CD8-positive, alpha-beta memory T cell (primary cell): Measurements from ENCODE around the gene TEP1. TPM values are rescaled to one million over a fixed set of nuclear protein-coding genes. Genes with fewer than 3 reads are reported as not detected.

ENCODE experiments used
- CTCF ChIA-PET: fragments of 350-600 bp; sonication (Branson Sonifier 250); formaldehyde crosslinking; loops from one replicate; lab custom pipeline; 2021; ENCODE audit warnings: antibody characterized with exemption; lab: Charles Lee
- POLR2A ChIA-PET: fragments of 350-600 bp; sonication (Branson Sonifier 250); formaldehyde crosslinking; loops from one replicate; lab custom pipeline; 2021; ENCODE audit warnings: antibody characterized with exemption; lab: Charles Lee
- DNase-seq, 5 donors: peaks; one replicate each; pipeline versions ENCODE4 v3.0.0 to v3.0.0-alpha.2; 2020 to 2022; ENCODE audit warnings: mixed read lengths in 1 of 5
- H3K27ac ChIP-seq: one replicate; pipeline ENCODE4 v1.7.0; 2013; ENCODE audit warnings: low read depth, mild to moderate bottlenecking, low read length, moderate library complexity
- H3K27me3 ChIP-seq: 2 replicates; pipeline ENCODE4 v1.7.0; 2013; ENCODE audit warnings: low read length, mild to moderate bottlenecking; ENCODE audit not compliant: insufficient read depth, poor library complexity, severe bottlenecking
- H3K36me3 ChIP-seq: 2 replicates; pipeline ENCODE4 v1.7.0; 2013; ENCODE audit warnings: mild to moderate bottlenecking, low read length, moderate library complexity; ENCODE audit not compliant: insufficient read depth
- H3K4me1 ChIP-seq: 2 replicates; pipeline ENCODE4 v1.7.0; 2013; ENCODE audit warnings: mild to moderate bottlenecking, low read length, moderate library complexity; ENCODE audit not compliant: insufficient read depth
- H3K4me3 ChIP-seq: 2 replicates; pipeline ENCODE4 v1.7.0; 2013; ENCODE audit warnings: mild to moderate bottlenecking, low read length
- H3K9me3 ChIP-seq: 2 replicates; pipeline ENCODE4 v1.7.0; 2013; ENCODE audit warnings: mild to moderate bottlenecking, low read length
- H3K27ac Mint-ChIP-seq, 8 donors: one replicate each; pipeline ENCODE4 v1.8.0; 2020 to 2021; ENCODE audit warnings: mixed read lengths in 8 of 8, mild to moderate bottlenecking in 6 of 8, inconsistent platforms in 3 of 8, moderate library complexity in 3 of 8
- H3K27me3 Mint-ChIP-seq, 2 donors: one replicate each; pipeline ENCODE4 v1.8.0; 2020 to 2021; ENCODE audit warnings: mixed read lengths in 2 of 2, mild to moderate bottlenecking in 1 of 2, moderate library complexity in 1 of 2
- H3K36me3 Mint-ChIP-seq, 3 donors: one replicate each; pipeline ENCODE4 v1.8.0; 2020 to 2021; ENCODE audit warnings: mixed read lengths in 3 of 3, inconsistent platforms in 1 of 3, mild to moderate bottlenecking in 1 of 3
- H3K4me1 Mint-ChIP-seq, 3 donors: one replicate each; pipeline ENCODE4 v1.8.0; 2020 to 2021; ENCODE audit warnings: mixed read lengths in 3 of 3, inconsistent platforms in 1 of 3, mild to moderate bottlenecking in 1 of 3
- H3K4me3 Mint-ChIP-seq, 7 donors: one replicate each; pipeline ENCODE4 v1.8.0; 2020 to 2021; ENCODE audit warnings: mixed read lengths in 7 of 7, mild to moderate bottlenecking in 6 of 7, moderate library complexity in 4 of 7, inconsistent platforms in 2 of 7
- H3K9me3 Mint-ChIP-seq, 5 donors: one replicate each; pipeline ENCODE4 v1.8.0; 2020 to 2022; ENCODE audit warnings: mixed read lengths in 5 of 5, mild to moderate bottlenecking in 3 of 5, moderate library complexity in 2 of 5, inconsistent platforms in 1 of 5
- polyA plus RNA-seq: library from polyadenylated mRNA; unstranded; fragments of 300-500 nt; fragmentation: Illumina TruSeq; gene quantifications from one replicate; pipeline ENCODE4 v1.2.3, GENCODE V29; 2021
- total RNA-seq, 2 experiments: library from RNA; stranded (reverse); gene quantifications; one replicate each; pipeline ENCODE4 v1.2.3, GENCODE V29; 2021

The TEP1 gene
- total and polyA plus RNA-seq, 3 experiments from 2014 or later: 9.1 to 33.0 (median 31.7) TPM

- no peak for DNase-seq
- Histone ChIP-seq H3K9me3 (no peaks in the 10 kb centered on the region), H3K4me1 (peaks cover 16% of the 10 kb centered on the region), H3K36me3 (no peaks in the 10 kb centered on the region), H3K27me3 (no peaks in the 10 kb centered on the region), H3K27ac (no peak overlapping the region), H3K4me3 (no peak overlapping the region)
- no peak overlapping the region for H3K4me3 Mint-ChIP-seq
- no peaks in the 10 kb centered on the region for H3K9me3 Mint-ChIP-seq
- POLR2A ChIA-PET: interaction anchor here (3.1 kb wide), 1 partner anchor 9 kb away, joined by 37 read pairs; the partner anchor contains the start of gene PARP2
- H3K27ac Mint-ChIP-seq: peak overlapping the region in 2 of 8 donors; percentile 29 to 98
- no peaks in the 10 kb centered on the region for H3K27me3 Mint-ChIP-seq
- peaks cover 0 to 7% (median 0%) of the 10 kb centered on the region in 3 donors for H3K36me3 Mint-ChIP-seq
- H3K4me1 Mint-ChIP-seq: peaks cover 25 to 38% (median 30%) of the 10 kb centered on the region in 3 donors
- CTCF ChIA-PET: interaction anchor here (1.1 to 11.0 kb wide), 4 partner anchors 8 to 357 kb away, joined by 3 to 144 read pairs (median 41); partner anchors contain the start of gene PARP2
Observed at GRCh38 chr14:20334017-20334416, 79.3 kb downstream of the TEP1 start.

DNA sequence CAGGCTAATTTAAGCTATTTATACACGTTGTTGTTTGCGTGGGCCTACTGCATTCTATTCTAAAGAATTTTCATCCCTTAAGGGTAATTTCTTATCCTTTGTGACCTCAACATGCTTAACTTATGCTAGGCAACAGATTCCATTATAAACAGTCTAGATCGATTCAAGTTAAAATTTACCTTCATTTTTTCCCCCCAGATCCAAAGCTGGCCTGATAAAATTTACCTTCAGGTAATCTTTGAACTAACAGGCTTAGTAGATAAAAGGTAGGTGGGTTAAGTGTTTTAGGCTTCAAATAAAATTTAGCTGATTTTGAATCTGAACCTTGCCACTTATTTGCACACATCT, 79.8 kb downstream of the TEP1 start:
- peak overlapping the region; percentile 88 for H3K4me3 ChIP-seq
- ChIA-PET POLR2A (interaction anchor here (3.1 kb wide), 1 partner anchor 9 kb away, joined by 37 read pairs; the partner anchor contains the start of gene PARP2), CTCF (interaction anchor here (1.1 to 11.0 kb wide), 4 partner anchors 9 to 357 kb away, joined by 3 to 144 read pairs (median 41); partner anchors contain the start of gene PARP2)
- peak overlapping the region; percentile 76 for H3K27ac ChIP-seq
- no peaks in the 10 kb centered on the region for H3K9me3 ChIP-seq
- Mint-ChIP-seq H3K9me3 (no peaks in the 10 kb centered on the region), H3K27ac (peak overlapping the region; percentile 83 to 98 (median 96)), H3K4me3 (peak overlapping the region; percentile 99 to 100 (median 99)), H3K4me1 (peaks cover 27 to 42% (median 30%) of the 10 kb centered on the region in 3 donors), H3K27me3 (no peaks in the 10 kb centered on the region), H3K36me3 (peaks cover 0 to 12% (median 0%) of the 10 kb centered on the region in 3 donors)
- no peak for DNase-seq
- H3K36me3 ChIP-seq: no peaks in the 10 kb centered on the region
- H3K27me3 ChIP-seq: no peaks in the 10 kb centered on the region
- peaks cover 16% of the 10 kb centered on the region for H3K4me1 ChIP-seq

- ChIA-PET CTCF (interaction anchor here (0.8 to 11.0 kb wide), 6 partner anchors 9 to 358 kb away, joined by 3 to 144 read pairs (median 8); partner anchors contain the start of gene PARP2), POLR2A (interaction anchor here (3.1 kb wide), 1 partner anchor 10 kb away, joined by 37 read pairs; the partner anchor contains the start of gene PARP2)
- H3K4me3 Mint-ChIP-seq: peak within 1 kb of the TSS; percentile 99 to 100 (median 99)
- H3K4me1 Mint-ChIP-seq: peaks cover 27 to 45% (median 31%) of the 10 kb centered on the region in 3 donors
- peaks cover 0 to 12% (median 0%) of the 10 kb centered on the region in 3 donors for H3K36me3 Mint-ChIP-seq
- H3K27me3 Mint-ChIP-seq: no peaks in the 10 kb centered on the region
- DNase-seq: peak; percentile 10 to 78 (median 69)
- no peaks in the 10 kb centered on the region for H3K36me3 ChIP-seq
- H3K4me1 ChIP-seq: peaks cover 16% of the 10 kb centered on the region
- peak within 1 kb of the TSS; percentile 76 for H3K27ac ChIP-seq
- H3K4me3 ChIP-seq: peak within 1 kb of the TSS; percentile 88
- no peaks in the 10 kb centered on the region for H3K27me3 ChIP-seq
- peak within 1 kb of the TSS; percentile 83 to 98 (median 96) for H3K27ac Mint-ChIP-seq
- H3K9me3 Mint-ChIP-seq: no peaks in the 10 kb centered on the region
- H3K9me3 ChIP-seq: no peaks in the 10 kb centered on the region
Observed at GRCh38 chr14:20332788-20333493, 80.4 kb downstream of the TEP1 start, which contains the start of gene CCNB1IP1. CCNB1IP1 (minus strand) TSS chr14:20333279; CDS start chr14:20316523, 16,756 bp downstream.

- Mint-ChIP-seq H3K4me1 (peaks cover 30 to 51% (median 37%) of the 10 kb centered on the region in 3 donors), H3K9me3 (no peaks in the 10 kb centered on the region), H3K4me3 (peak overlapping the region; percentile 99 to 100 (median 99)), H3K36me3 (peaks cover 0 to 12% (median 0%) of the 10 kb centered on the region in 3 donors), H3K27ac (peak overlapping the region; percentile 83 to 98 (median 96)), H3K27me3 (no peaks in the 10 kb centered on the region)
- POLR2A ChIA-PET: interaction anchor here (3.1 kb wide), 1 partner anchor 10 kb away, joined by 37 read pairs; the partner anchor contains the start of gene PARP2
- Histone ChIP-seq H3K9me3 (no peaks in the 10 kb centered on the region), H3K27ac (peak overlapping the region; percentile 76), H3K27me3 (no peaks in the 10 kb centered on the region), H3K36me3 (no peaks in the 10 kb centered on the region), H3K4me1 (peaks cover 16% of the 10 kb centered on the region), H3K4me3 (peak overlapping the region; percentile 88)
- DNase-seq: no peak
- CTCF ChIA-PET: interaction anchor here (0.8 to 11.0 kb wide), 5 partner anchors 10 to 349 kb away, joined by 3 to 144 read pairs (median 10); partner anchors contain the start of gene PARP2
Observed at GRCh38 chr14:20332431-20332787, 80.9 kb downstream of the TEP1 start.

- peak overlapping the region in 2 of 7 donors; percentile 15 to 34 for H3K4me3 Mint-ChIP-seq
- H3K4me3 ChIP-seq: no peak overlapping the region
- H3K9me3 ChIP-seq: no peaks in the 10 kb centered on the region
- H3K4me1 ChIP-seq: peaks cover 16% of the 10 kb centered on the region
- H3K36me3 Mint-ChIP-seq: peaks cover 0 to 17% (median 0%) of the 10 kb centered on the region in 3 donors
- H3K36me3 ChIP-seq: no peaks in the 10 kb centered on the region
- peaks cover 34 to 56% (median 42%) of the 10 kb centered on the region in 3 donors for H3K4me1 Mint-ChIP-seq
- no peaks in the 10 kb centered on the region for H3K27me3 ChIP-seq
- ChIA-PET CTCF (interaction anchor here (1.6 to 11.0 kb wide), 3 partner anchors 11 to 301 kb away, joined by 3 to 144 read pairs (median 72); partner anchors contain the start of gene PARP2), POLR2A (no interaction called here)
- H3K27ac Mint-ChIP-seq: peak overlapping the region in 3 of 8 donors; percentile 72 to 85 (median 77)
- no peak overlapping the region for H3K27ac ChIP-seq
- no peaks in the 10 kb centered on the region for H3K9me3 Mint-ChIP-seq
- no peaks in the 10 kb centered on the region for H3K27me3 Mint-ChIP-seq
- DNase-seq: no peak
Observed at GRCh38 chr14:20331053-20331613, 82.2 kb downstream of the TEP1 start.

DNA sequence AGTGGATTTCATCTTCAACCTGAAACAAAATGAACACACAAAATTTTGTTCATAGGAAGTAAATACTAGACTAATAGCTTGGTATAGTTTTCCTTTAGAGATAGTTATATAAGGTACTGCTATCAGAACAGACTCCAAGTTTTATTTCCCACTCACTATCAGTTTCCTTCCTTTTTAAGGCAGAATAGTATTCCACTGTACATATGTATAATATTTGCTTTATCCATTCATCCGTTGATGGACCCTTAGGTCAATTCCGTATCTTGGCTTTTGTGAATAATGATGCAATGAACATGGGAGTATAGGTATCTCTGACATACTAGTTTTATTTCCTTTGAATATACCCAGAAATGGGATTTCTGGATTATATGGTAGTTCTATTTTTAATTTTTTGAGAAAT, 83.9 kb downstream of the TEP1 start:
- H3K4me1 ChIP-seq: peaks cover 16% of the 10 kb centered on the region
- peak overlapping the region in 3 of 8 donors; percentile 9 to 28 (median 17) for H3K27ac Mint-ChIP-seq
- H3K4me1 Mint-ChIP-seq: peaks cover 34 to 53% (median 42%) of the 10 kb centered on the region in 3 donors
- no peaks in the 10 kb centered on the region for H3K9me3 ChIP-seq
- no peak for DNase-seq
- H3K36me3 ChIP-seq: no peaks in the 10 kb centered on the region
- no peak overlapping the region for H3K27ac ChIP-seq
- POLR2A ChIA-PET: no interaction called here
- H3K36me3 Mint-ChIP-seq: peaks cover 0 to 27% (median 4%) of the 10 kb centered on the region in 3 donors
- no peak overlapping the region for H3K4me3 Mint-ChIP-seq
- H3K27me3 Mint-ChIP-seq: no peaks in the 10 kb centered on the region
- CTCF ChIA-PET: interaction anchor here (1.1 to 11.0 kb wide), 4 partner anchors 13 to 303 kb away, joined by 3 to 144 read pairs (median 38); partner anchors contain the start of gene PARP2
- H3K27me3 ChIP-seq: no peaks in the 10 kb centered on the region
- H3K4me3 ChIP-seq: no peak overlapping the region
- H3K9me3 Mint-ChIP-seq: no peaks in the 10 kb centered on the region

GRCh38 chr14:20328705-20329104, 84.6 kb downstream of the TEP1 start:
- Histone ChIP-seq H3K27ac (no peak overlapping the region), H3K4me3 (no peak overlapping the region), H3K27me3 (no peaks in the 10 kb centered on the region), H3K4me1 (peaks cover 13% of the 10 kb centered on the region), H3K36me3 (no peaks in the 10 kb centered on the region), H3K9me3 (no peaks in the 10 kb centered on the region)
- no peak for DNase-seq
- Mint-ChIP-seq H3K4me3 (peak overlapping the region in 1 of 7 donors; percentile 16), H3K4me1 (peaks cover 34 to 53% (median 41%) of the 10 kb centered on the region in 3 donors), H3K27me3 (no peaks in the 10 kb centered on the region), H3K36me3 (peaks cover 0 to 32% (median 4%) of the 10 kb centered on the region in 3 donors), H3K27ac (peak overlapping the region in 3 of 8 donors; percentile 17 to 48 (median 41)), H3K9me3 (no peaks in the 10 kb centered on the region)
- ChIA-PET CTCF (interaction anchor here (1.1 to 11.0 kb wide), 9 partner anchors 10 to 355 kb away, joined by 3 to 144 read pairs (median 11); partner anchors contain the start of genes PARP2 and PIP4P1), POLR2A (no interaction called here)
